DOHH2 (cell line): ENCODE results near the gene DNM1.

Source experiments
- H3F3A ChIP-seq: fragments of 200-600 bp; sonication (generic), shearing (Covaris generic); 2 replicates; pipeline ENCODE4 v1.6.0; 2016; ENCODE audit warnings: antibody characterized with exemption, mild to moderate bottlenecking; ENCODE audit not compliant: control insufficient read depth, insufficient read depth
- H3K27ac ChIP-seq: fragments of 200-600 bp; sonication (generic); 2 replicates; pipeline ENCODE4 v1.5.1; 2014; ENCODE audit warnings: low read depth, mild to moderate bottlenecking, low read length, moderate library complexity
- H3K27me3 ChIP-seq: fragments of 200-600 bp; sonication (generic); 2 replicates; pipeline ENCODE4 v1.6.1; 2014; ENCODE audit warnings: mild to moderate bottlenecking, low read length, mixed read lengths; ENCODE audit not compliant: control insufficient read depth
- H3K36me3 ChIP-seq: fragments of 200-600 bp; sonication (generic); 2 replicates; pipeline ENCODE4 v1.6.1; 2014; ENCODE audit warnings: mild to moderate bottlenecking, low read length, moderate library complexity, mixed read lengths; ENCODE audit not compliant: control insufficient read depth
- H3K4me1 ChIP-seq: fragments of 200-600 bp; sonication (generic); 2 replicates; pipeline ENCODE4 v1.6.1; 2014; ENCODE audit warnings: mild to moderate bottlenecking, low read length, mixed read lengths; ENCODE audit not compliant: control insufficient read depth
- H3K4me2 ChIP-seq: fragments of 200-600 bp; sonication (generic); 2 replicates; pipeline ENCODE4 v1.6.0; 2014; ENCODE audit warnings: mild to moderate bottlenecking, low read length, moderate library complexity
- H3K4me3 ChIP-seq: fragments of 200-600 bp; sonication (generic); 2 replicates; pipeline ENCODE4 v1.5.1; 2014; ENCODE audit warnings: mild to moderate bottlenecking, low read length, mixed read lengths
- H3K79me2 ChIP-seq: fragments of 200-600 bp; sonication (generic); 2 replicates; pipeline ENCODE4 v1.6.1; 2014; ENCODE audit warnings: mild to moderate bottlenecking, low read length, mixed read lengths; ENCODE audit not compliant: control insufficient read depth
- H3K9me2 ChIP-seq: fragments of 200-600 bp; sonication (generic); replicated peaks from 2 replicates; pipeline ENCODE4 v1.6.1; 2014; ENCODE audit warnings: mild to moderate bottlenecking, low read length, mixed read lengths; ENCODE audit not compliant: control insufficient read depth
- H3K9me3 ChIP-seq: fragments of 200-600 bp; sonication (generic); 2 replicates; pipeline ENCODE4 v1.6.1; 2014; ENCODE audit warnings: antibody characterized with exemption, low read length, mixed read lengths; ENCODE audit not compliant: control insufficient read depth, insufficient read depth
- H4K20me1 ChIP-seq: fragments of 200-600 bp; sonication (generic); 2 replicates; pipeline ENCODE4 v1.6.0; 2014; ENCODE audit warnings: low read depth, mild to moderate bottlenecking, antibody characterized with exemption, low read length, moderate library complexity; ENCODE audit not compliant: control insufficient read depth, insufficient read depth
- CTCF ChIP-seq: fragments of 200-600 bp; sonication (generic); IDR thresholded peaks from one replicate; pipeline ENCODE4 v1.5.1; 2014; ENCODE audit warnings: antibody characterized with exemption, mild to moderate bottlenecking, low read depth, low read length; ENCODE audit not compliant: poor library complexity, severe bottlenecking
- EZH2phosphoT487 ChIP-seq: fragments of 200-600 bp; sonication (generic); IDR thresholded peaks from 2 replicates; pipeline ENCODE4 v1.6.1; 2017; ENCODE audit warnings: borderline replicate concordance, mild to moderate bottlenecking, antibody characterized with exemption, low read length, moderate library complexity, mixed read lengths

Gene DNM1

GRCh38 chr9:128159522-128159783 lies 43.7 kb upstream of the DNM1 start:
- H3F3A ChIP-seq, result peaks cover 3% of the 10 kb centered on the region; the same call in 1 of the 2 replicates
- peak overlapping the region; percentile 78 for H3K4me3 ChIP-seq
- H3K36me3 ChIP-seq, result peaks cover 26% of the 10 kb centered on the region
- H3K4me2 ChIP-seq, result peak overlapping the region; percentile 83
- no peaks in the 10 kb centered on the region for H3K9me3 ChIP-seq
- H3K79me2 ChIP-seq, result peaks cover 11% of the 10 kb centered on the region
- no peaks in the 10 kb centered on the region for H3K9me2 ChIP-seq
- H3K4me1 ChIP-seq, result peaks cover 14% of the 10 kb centered on the region
- H3K27ac ChIP-seq, result peak overlapping the region; percentile 62
- no peaks in the 10 kb centered on the region for H4K20me1 ChIP-seq
- TF ChIP-seq EZH2phosphoT487 (no peak), CTCF (no peak)
- H3K27me3 ChIP-seq, result no peaks in the 10 kb centered on the region

DNA sequence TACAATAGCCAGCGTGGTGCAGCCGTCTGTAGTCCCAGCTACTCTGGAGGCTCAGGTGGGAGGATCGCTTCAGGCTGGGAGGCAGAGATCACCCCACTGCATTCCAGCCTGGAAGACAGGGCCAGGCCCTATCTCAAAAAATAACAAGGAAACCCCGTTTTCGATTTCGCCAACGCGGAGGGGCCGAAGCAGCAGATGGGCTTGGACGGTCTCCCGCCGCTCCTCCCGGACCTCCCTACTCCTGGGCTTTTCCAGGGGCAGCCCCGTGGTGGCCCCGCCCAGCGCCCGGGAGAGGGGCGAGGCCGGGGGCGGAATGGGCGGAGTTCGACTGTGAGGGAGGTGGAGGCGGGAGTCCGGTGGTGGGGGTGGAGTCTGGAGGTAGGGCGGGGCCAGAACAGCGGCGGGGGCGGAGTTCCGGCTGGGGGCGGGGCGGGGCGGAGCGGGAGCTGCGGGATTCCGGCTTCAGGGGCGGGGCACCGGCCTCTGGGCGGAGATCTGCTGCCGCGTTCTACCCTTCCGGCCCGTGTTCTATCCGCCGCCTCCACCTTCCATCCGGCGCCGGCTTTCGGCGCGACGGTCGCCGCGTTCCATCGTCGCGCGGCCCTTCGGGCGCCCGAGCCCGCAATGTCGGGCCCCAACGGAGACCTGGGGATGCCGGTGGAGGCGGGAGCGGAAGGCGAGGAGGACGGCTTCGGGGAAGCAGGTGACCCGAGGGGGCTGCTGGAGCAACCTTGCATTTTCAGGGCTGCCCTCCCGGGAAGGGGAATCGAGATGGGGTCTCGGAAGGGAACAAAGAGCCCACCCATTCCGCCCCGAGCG lies 43.2 kb upstream of the DNM1 start, which contains the start of gene BBLN:
TSS of gene BBLN (plus strand) at position 482 of the 819 bp plus-strand sequence. CDS start at position 625, 143 bp downstream.
- Histone ChIP-seq H3F3A (peaks cover 3% of the 10 kb centered on the region; the same call in 1 of the 2 replicates), H3K9me2 (no peaks in the 10 kb centered on the region), H3K36me3 (peaks cover 28% of the 10 kb centered on the region), H3K79me2 (peaks cover 11% of the 10 kb centered on the region), H3K4me2 (peak within 1 kb of the TSS; percentile 83), H3K4me1 (peaks cover 14% of the 10 kb centered on the region), H3K4me3 (peak within 1 kb of the TSS; percentile 89), H3K27ac (peak within 1 kb of the TSS; percentile 62), H4K20me1 (no peaks in the 10 kb centered on the region), H3K9me3 (no peaks in the 10 kb centered on the region), H3K27me3 (no peaks in the 10 kb centered on the region)
- TF ChIP-seq EZH2phosphoT487, result no peak
- no peak for TF ChIP-seq CTCF

DNA sequence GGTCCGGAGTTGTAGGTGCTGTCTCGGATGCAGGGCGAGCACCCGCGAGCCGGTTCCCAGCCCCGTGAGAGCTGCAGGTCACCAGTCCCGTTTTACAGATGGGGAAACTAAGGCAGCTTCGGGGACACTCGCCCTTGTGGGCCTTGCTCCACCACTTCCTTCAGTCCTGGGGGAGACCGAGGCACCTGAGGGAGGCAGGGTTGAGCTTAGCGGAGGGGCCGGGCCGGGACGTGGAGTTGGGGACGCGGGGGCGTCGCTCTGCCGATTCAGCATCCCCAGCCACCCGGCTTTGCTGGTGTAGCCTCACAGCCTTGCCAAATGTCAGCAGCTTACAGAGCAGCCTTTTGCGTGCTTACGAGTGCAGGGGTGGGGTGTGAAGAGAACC lies 42.6 kb upstream of the DNM1 start:
- H3F3A ChIP-seq, result peaks cover 3% of the 10 kb centered on the region; the same call in 1 of the 2 replicates
- H3K4me3 ChIP-seq, result peak overlapping the region; percentile 89
- H3K27me3 ChIP-seq, result no peaks in the 10 kb centered on the region
- H3K4me1 ChIP-seq, result peaks cover 14% of the 10 kb centered on the region
- no peak for TF ChIP-seq CTCF
- H3K9me2 ChIP-seq, result no peaks in the 10 kb centered on the region
- H3K27ac ChIP-seq, result peak overlapping the region; percentile 4; the same call in 1 of the 2 replicates
- no peaks in the 10 kb centered on the region for H4K20me1 ChIP-seq
- no peaks in the 10 kb centered on the region for H3K9me3 ChIP-seq
- peaks cover 11% of the 10 kb centered on the region for H3K79me2 ChIP-seq
- H3K36me3 ChIP-seq, result peaks cover 28% of the 10 kb centered on the region
- H3K4me2 ChIP-seq, result peak overlapping the region; percentile 81
